ENCODE data around the gene ZBED1. TPM values are rescaled to one million over a fixed set of nuclear protein-coding genes. Genes with fewer than 3 reads are reported as not detected.
"Not testable (repeated sequence)": the region's sequence is repeated elsewhere in the genome, so short reads cannot be mapped to it uniquely, and the experiment has no call there.

The ZBED1 gene
- total RNA-seq, 4 donors from 2014 or later, result 37.2 to 41.1 (median 39.4) TPM

DNA sequence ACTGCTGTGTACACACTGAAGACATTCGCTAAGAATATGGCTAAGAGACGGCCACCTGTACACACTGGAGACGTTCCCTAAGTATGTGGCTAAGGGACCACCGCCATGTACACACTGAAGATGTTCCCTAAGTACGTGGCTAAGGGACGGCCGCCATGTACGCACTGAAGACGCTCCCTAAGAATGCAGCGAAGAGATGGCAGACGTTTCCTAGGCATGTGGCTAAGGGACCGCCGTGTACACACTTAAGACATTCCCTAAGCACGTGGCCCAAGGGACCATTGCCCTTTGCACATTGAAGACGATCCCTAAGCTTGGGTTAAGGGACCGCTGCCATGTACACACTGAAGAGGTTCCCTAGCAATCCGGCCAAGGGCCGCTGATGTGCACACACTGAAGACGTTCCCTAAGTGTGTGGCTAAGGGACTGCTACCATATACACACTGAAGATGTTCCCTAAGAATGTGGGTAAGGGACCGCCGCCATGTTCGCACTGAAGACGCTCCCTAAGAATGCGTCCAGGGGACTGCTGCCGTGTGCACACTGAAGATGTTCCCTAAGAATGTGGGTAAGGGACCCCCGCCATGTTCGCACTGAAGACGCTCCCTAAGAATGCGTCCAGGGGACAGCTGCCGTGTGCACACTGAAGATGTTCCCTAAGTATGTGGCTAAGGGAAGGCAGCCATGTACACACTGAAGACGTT, 36.7 kb downstream of the ZBED1 start:
- Histone ChIP-seq H3K4me3 (no peak overlapping the region), H3K9me3 (no peaks in the 10 kb centered on the region), H3K4me1 (peaks cover 0 to 19% (median 0%) of the 10 kb centered on the region in 3 donors), H3K27me3 (no peaks in the 10 kb centered on the region), H3K27ac (no peak overlapping the region), H3K36me3 (no peaks in the 10 kb centered on the region)
- whole genome bisulfite sequencing, 2 donors (ENCODE audit: low coverage in 1 of 2), result 71 to 79% methylated on average over 5 to 13 of the region's 31 CpGs
- TF ChIP-seq EP300 (IDR thresholded peaks at IDR 0.05) (no peak), POLR2AphosphoS5 (IDR thresholded peaks at IDR 0.05) (no peak), POLR2A (IDR thresholded peaks at IDR 0.05) (no peak)
- TF ChIP-seq, protein P1, sequence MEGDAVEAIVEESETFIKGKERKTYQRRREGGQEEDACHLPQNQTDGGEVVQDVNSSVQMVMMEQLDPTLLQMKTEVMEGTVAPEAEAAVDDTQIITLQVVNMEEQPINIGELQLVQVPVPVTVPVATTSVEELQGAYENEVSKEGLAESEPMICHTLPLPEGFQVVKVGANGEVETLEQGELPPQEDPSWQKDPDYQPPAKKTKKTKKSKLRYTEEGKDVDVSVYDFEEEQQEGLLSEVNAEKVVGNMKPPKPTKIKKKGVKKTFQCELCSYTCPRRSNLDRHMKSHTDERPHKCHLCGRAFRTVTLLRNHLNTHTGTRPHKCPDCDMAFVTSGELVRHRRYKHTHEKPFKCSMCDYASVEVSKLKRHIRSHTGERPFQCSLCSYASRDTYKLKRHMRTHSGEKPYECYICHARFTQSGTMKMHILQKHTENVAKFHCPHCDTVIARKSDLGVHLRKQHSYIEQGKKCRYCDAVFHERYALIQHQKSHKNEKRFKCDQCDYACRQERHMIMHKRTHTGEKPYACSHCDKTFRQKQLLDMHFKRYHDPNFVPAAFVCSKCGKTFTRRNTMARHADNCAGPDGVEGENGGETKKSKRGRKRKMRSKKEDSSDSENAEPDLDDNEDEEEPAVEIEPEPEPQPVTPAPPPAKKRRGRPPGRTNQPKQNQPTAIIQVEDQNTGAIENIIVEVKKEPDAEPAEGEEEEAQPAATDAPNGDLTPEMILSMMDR (IDR thresholded peaks at IDR 0.05), result no peak
- ATAC-seq, result no peak

DNA sequence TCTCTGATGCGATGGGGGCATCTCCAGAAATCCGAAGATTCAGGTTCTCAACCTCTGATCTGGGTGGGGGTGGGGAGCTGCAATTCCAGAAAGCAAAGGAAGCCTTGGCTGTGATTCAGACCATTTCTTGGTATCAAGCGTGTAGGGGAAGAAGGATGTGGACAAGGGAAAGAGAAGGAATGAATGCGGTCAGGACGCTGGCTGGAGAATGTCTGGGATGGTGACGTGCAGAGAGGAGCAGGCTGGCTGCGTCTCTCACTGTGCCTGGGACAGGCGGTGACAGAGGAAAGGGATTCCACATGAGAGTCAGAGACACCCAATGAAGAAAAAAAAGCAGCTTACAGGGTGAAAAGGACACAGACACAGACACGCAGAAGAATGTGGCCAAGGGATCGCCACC, 37.3 kb downstream of the ZBED1 start:
- H3K9me3 ChIP-seq, ATAC-seq, H3K27ac ChIP-seq, H3K27me3 ChIP-seq, H3K36me3 ChIP-seq, H3K4me3 ChIP-seq: not testable (repeated sequence)
- WGBS, 2 donors (ENCODE audit: low coverage in 1 of 2), result 63 to 80% methylated on average over 2 to 9 of the region's 10 CpGs
- peaks cover 0 to 19% (median 0%) of the 10 kb centered on the region in 3 donors for H3K4me1 ChIP-seq

DNA sequence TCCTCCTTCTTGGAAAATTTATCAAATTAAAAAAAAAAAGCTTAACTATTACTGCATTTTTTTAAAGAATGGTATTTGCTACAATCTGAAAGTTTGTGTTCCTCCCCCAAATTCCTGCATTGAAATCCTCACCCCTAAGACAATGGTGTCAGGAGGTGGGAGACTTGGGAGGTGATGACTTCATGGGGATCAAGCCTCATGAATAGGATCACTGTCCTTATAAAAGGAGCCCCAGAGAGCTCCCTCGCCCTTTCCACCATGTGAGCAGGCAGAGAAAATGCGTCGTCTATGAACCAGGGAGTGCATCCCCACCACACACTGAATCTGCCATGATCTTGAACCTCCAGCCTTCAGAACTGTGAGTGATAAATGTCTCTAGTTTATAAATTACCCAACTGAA, 38.0 kb downstream of the ZBED1 start:
- peaks cover 0 to 19% (median 0%) of the 10 kb centered on the region in 3 donors for H3K4me1 ChIP-seq
- ATAC-seq, result no peak
- 83 to 89% methylated on average over 2 to 3 of the region's 3 CpGs for WGBS, 2 donors (ENCODE audit: low coverage in 1 of 2)
- H3K27ac ChIP-seq, result no peak overlapping the region
- H3K4me3 ChIP-seq, result no peak overlapping the region
- no peaks in the 10 kb centered on the region for H3K9me3 ChIP-seq
- TF ChIP-seq, protein P1 (IDR thresholded peaks at IDR 0.05), result no peak
- TF ChIP-seq POLR2AphosphoS5 (IDR thresholded peaks at IDR 0.05), result no peak
- no peak for TF ChIP-seq EP300 (IDR thresholded peaks at IDR 0.05)
- TF ChIP-seq POLR2A (IDR thresholded peaks at IDR 0.05), result no peak
- no peaks in the 10 kb centered on the region for H3K27me3 ChIP-seq
- no peaks in the 10 kb centered on the region for H3K36me3 ChIP-seq

DNA sequence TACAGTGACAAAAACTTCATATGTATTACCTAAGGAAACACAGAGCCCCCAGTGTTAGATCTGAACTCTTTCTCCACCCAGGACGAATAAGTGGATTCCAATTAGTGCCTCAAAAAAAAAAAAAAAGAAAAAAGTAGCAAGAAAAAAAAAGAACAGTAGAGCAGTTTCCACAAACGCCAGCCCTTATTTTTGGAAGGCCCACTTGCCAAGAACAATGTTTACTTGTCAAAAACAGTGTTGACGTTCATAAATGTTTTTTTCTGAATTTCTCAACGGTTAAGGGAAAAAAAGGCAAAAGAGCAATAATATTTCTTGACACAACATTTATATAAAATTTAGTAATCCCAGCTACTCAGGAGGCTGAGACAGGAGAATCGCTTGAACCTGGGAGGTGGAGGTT, 38.7 kb downstream of the ZBED1 start:
- Histone ChIP-seq H3K4me3 (no peak overlapping the region), H3K4me1 (peaks cover 0 to 19% (median 0%) of the 10 kb centered on the region in 3 donors), H3K9me3 (no peaks in the 10 kb centered on the region), H3K27me3 (no peaks in the 10 kb centered on the region), H3K27ac (no peak overlapping the region), H3K36me3 (no peaks in the 10 kb centered on the region)
- TF ChIP-seq EP300 (IDR thresholded peaks at IDR 0.05), result no peak
- TF ChIP-seq, protein P1 (IDR thresholded peaks at IDR 0.05), result no peak
- no peak for TF ChIP-seq POLR2A (IDR thresholded peaks at IDR 0.05)
- no peak for TF ChIP-seq POLR2AphosphoS5 (IDR thresholded peaks at IDR 0.05)
- 25 to 31% methylated on average over 4 of the region's 5 CpGs for WGBS, 2 donors (ENCODE audit: low coverage in 1 of 2)
- ATAC-seq, result no peak

DNA sequence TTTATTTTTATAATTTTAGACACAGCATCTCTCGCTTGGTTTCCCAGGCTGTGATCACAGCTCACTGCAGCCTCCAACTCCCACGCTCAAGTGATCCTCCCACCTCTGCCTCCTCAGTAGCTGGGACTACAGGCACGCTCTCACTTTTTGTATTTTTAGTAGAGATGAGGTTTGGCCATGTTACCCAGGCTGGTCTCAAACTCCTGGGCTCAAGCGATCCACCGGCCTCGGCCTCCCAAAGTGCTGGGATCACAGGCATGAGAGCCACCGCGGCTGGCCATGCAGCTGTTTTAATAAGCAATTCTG, 39.1 kb downstream of the ZBED1 start:
- TF ChIP-seq POLR2A (IDR thresholded peaks at IDR 0.05), result no peak
- TF ChIP-seq, protein P1 (IDR thresholded peaks at IDR 0.05), result no peak
- no peak for TF ChIP-seq POLR2AphosphoS5 (IDR thresholded peaks at IDR 0.05)
- no peak for TF ChIP-seq EP300 (IDR thresholded peaks at IDR 0.05)
- no peak for ATAC-seq
- Histone ChIP-seq H3K4me1 (peaks cover 0 to 19% (median 0%) of the 10 kb centered on the region in 3 donors), H3K27ac (no peak overlapping the region), H3K9me3 (no peaks in the 10 kb centered on the region), H3K27me3 (no peaks in the 10 kb centered on the region), H3K4me3 (no peak overlapping the region), H3K36me3 (no peaks in the 10 kb centered on the region)
- 81 to 90% methylated on average over 2 to 8 of the region's 8 CpGs for WGBS, 2 donors (ENCODE audit: low coverage in 1 of 2)

DNA sequence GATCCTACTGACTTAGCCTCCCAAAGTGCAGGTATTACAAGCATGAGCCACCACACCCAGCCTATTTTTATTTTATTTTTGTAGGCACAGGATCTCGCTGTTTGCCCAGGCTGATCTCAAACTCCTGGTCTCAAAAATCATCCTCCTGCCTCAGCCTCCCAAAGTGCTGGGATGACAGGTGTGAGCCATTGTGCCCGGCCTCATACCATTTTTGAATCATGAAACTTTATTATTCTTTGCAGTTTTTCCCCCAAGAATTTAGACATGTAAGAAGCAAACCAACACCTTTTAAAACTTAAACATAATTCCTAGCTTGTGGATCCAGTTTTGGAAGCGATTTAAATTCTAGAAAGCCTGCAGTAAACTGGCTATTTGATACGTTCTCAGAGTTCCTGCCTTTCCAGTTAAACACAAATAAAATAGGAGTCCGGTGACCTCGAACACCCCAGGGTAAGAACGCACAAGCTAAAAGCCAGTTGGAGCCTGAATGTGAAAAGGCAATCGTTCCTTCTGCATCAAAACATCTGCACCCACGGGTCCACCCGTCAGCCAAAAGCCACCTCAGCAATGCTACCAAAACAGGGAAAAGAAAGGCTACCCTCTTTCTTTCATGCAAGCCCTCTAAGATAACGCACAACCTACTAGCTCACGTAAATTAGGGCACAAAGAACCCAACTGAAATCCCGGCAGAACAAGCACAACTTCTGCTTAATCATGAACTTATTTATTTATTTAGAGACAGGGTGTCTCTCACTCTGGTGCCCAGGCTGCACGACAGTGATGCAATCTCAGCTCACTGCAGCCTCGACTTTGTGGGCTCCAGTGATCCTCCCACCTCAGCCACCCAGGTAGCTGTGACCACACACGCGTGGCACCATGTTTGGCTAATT, 39.7 kb downstream of the ZBED1 start:
- not testable (repeated sequence) for H3K27me3 ChIP-seq, H3K9me3 ChIP-seq, ATAC-seq, H3K27ac ChIP-seq, H3K4me3 ChIP-seq, H3K36me3 ChIP-seq
- WGBS, 2 donors (ENCODE audit: low coverage in 1 of 2), result 91 to 93% methylated on average over 11 to 13 of the region's 17 CpGs
- H3K4me1 ChIP-seq, result peaks cover 0 to 19% (median 0%) of the 10 kb centered on the region in 3 donors

DNA sequence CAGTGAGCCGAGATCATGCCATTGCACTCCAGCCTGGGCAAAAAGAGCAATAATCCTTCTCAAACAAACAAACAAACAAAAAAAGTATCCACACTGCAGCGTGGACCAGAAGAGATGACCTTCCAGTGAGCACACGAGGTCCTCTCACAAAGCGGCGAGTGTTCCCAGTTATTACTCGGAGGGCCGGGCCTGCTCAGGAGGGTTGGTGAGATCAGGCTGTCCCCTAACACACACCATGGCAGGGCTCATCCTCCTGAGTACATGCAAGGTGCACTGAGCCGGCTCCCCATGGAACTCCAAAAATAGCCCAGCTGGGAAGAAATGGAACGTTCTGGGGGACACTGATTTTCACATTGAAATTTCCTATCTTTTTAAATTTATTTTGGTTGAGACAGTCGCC, 40.7 kb downstream of the ZBED1 start:
- 88 to 100% methylated on average over 2 to 5 of the region's 10 CpGs for WGBS, 2 donors (ENCODE audit: low coverage in 1 of 2)
- ATAC-seq, result not testable (repeated sequence)

More for the DNA sequence above, 40.7 kb downstream of the ZBED1 start:
- H3K27me3 ChIP-seq, H3K27ac ChIP-seq, H3K4me3 ChIP-seq, H3K9me3 ChIP-seq, H3K36me3 ChIP-seq: not testable (repeated sequence)
- H3K4me1 ChIP-seq, result peaks cover 0 to 19% (median 0%) of the 10 kb centered on the region in 3 donors

All from gastroesophageal sphincter (tissue), 4 donors.